HEK293T (cell line): ENCODE data around the gene CDC16.

Experiments used
- CTCF ChIA-PET: fragments of 350-600 bp; formaldehyde crosslinking; extraction: SDS; loops from one replicate; lab custom pipeline; 2021; ENCODE audit warnings: antibody characterized with exemption, inconsistent platforms; lab: Yijun Ruan, JAX
- POLR2A ChIA-PET: fragments of 350-600 bp; formaldehyde crosslinking; extraction: SDS; loops from one replicate; lab custom pipeline; 2020; ENCODE audit warnings: antibody characterized with exemption, inconsistent platforms; lab: Yijun Ruan, JAX
- DNase-seq: peaks from one replicate; pipeline ENCODE4 v3.0.0; 2012; ENCODE audit warnings: mixed read lengths; ENCODE audit errors: extremely low spot score
- ARNT ChIP-seq: fragments of 450-650 bp; IDR thresholded peaks from 2 replicates; pipeline ENCODE4 v1.6.1; 2017; ENCODE audit warnings: mild to moderate bottlenecking
- BHLHE40 ChIP-seq: fragments of 450-650 bp; IDR thresholded peaks from 2 replicates; pipeline ENCODE4 v1.6.1; 2016; ENCODE audit warnings: mild to moderate bottlenecking, moderate library complexity, borderline replicate concordance
- CTBP1 ChIP-seq: fragments of 450-650 bp; IDR thresholded peaks from 2 replicates; pipeline ENCODE4 v1.6.1; 2016; ENCODE audit warnings: borderline replicate concordance
- ELF4 ChIP-seq: fragments of 450-650 bp; IDR thresholded peaks from 2 replicates; pipeline ENCODE4 v1.6.1; 2017; ENCODE audit warnings: antibody characterized with exemption
- FOXA1 ChIP-seq: fragments of 450-650 bp; IDR thresholded peaks from 2 replicates; pipeline ENCODE4 v1.6.1; 2016; ENCODE audit warnings: mild to moderate bottlenecking
- FOXK2 ChIP-seq: fragments of 450-650 bp; IDR thresholded peaks from 2 replicates; pipeline ENCODE4 v1.6.1; 2016; ENCODE audit warnings: mild to moderate bottlenecking
- FOXM1 ChIP-seq: fragments of 450-650 bp; IDR thresholded peaks from 2 replicates; pipeline ENCODE4 v1.6.1; 2017; ENCODE audit warnings: mild to moderate bottlenecking, borderline replicate concordance
- HDGF ChIP-seq: fragments of 450-650 bp; IDR thresholded peaks from 2 replicates; pipeline ENCODE4 v1.6.1; 2017; ENCODE audit warnings: antibody characterized with exemption, borderline replicate concordance
- L3MBTL2 ChIP-seq: fragments of 450-650 bp; conservative IDR thresholded peaks from 2 replicates; pipeline ENCODE4 v1.6.1; 2016; ENCODE audit warnings: mild to moderate bottlenecking
- LEF1 ChIP-seq: fragments of 450-650 bp; IDR thresholded peaks from 2 replicates; pipeline ENCODE4 v1.6.1; 2017; ENCODE audit warnings: mild to moderate bottlenecking, borderline replicate concordance
- NFRKB ChIP-seq: fragments of 450-650 bp; IDR thresholded peaks from 2 replicates; pipeline ENCODE4 v1.6.1; 2016; ENCODE audit warnings: mild to moderate bottlenecking, moderate library complexity
- SP1 ChIP-seq: fragments of 450-650 bp; IDR thresholded peaks from 2 replicates; pipeline ENCODE4 v1.6.1; 2017
- SUZ12 ChIP-seq: fragments of 450-650 bp; IDR thresholded peaks from 2 replicates; pipeline ENCODE4 v1.6.1; 2016; ENCODE audit warnings: mild to moderate bottlenecking
- TARDBP ChIP-seq: fragments of 450-650 bp; IDR thresholded peaks from 2 replicates; pipeline ENCODE4 v1.6.1; 2016
- ZNF384 ChIP-seq: fragments of 450-650 bp; IDR thresholded peaks from 2 replicates; pipeline ENCODE4 v1.6.1; 2016
- TF ChIP-seq, protein P1 (sequence below): fragments of 450-650 bp; IDR thresholded peaks from 2 replicates; pipeline ENCODE4 v1.6.1; 2016

The CDC16 gene

DNA sequence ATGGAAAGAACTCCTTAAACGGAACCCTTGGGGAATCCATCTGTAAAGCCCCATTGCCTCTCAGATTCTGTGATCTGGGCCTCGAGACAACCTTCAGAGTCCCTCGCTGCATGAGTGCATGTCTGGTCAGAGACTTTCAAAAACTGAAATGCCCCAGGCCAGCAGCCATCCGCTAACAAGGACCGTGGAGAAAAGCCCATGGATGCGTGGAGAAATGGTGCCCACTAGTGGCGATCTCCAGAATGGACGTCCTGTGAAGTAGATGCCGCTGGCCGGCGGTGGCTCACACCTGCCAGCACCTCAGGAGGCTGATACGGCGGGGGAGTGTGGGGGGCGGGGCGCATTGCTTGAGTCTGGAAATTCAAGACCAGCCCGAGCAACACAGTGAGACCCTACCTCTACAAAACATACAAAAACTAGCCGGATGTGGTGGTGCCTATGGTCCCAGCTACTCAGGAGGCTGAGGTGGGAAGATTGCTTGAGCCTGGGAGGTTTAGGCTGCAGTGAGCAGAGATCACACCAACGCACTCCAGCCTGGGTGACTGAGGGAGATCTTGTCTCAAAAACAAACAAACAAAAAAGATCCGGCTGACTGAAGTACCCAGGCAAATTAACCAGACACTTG is 7.9 kb upstream of the CDC16 start:
- TF ChIP-seq L3MBTL2 (no peak), SP1 (no peak)
- TF ChIP-seq, protein P1, sequence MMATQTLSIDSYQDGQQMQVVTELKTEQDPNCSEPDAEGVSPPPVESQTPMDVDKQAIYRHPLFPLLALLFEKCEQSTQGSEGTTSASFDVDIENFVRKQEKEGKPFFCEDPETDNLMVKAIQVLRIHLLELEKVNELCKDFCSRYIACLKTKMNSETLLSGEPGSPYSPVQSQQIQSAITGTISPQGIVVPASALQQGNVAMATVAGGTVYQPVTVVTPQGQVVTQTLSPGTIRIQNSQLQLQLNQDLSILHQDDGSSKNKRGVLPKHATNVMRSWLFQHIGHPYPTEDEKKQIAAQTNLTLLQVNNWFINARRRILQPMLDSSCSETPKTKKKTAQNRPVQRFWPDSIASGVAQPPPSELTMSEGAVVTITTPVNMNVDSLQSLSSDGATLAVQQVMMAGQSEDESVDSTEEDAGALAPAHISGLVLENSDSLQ, result no peak
- CTCF ChIA-PET, result interaction anchor here (0.9 kb wide), 1 partner anchor 40 kb away, joined by 4 read pairs; no protein-coding TSS in a partner anchor

DNA sequence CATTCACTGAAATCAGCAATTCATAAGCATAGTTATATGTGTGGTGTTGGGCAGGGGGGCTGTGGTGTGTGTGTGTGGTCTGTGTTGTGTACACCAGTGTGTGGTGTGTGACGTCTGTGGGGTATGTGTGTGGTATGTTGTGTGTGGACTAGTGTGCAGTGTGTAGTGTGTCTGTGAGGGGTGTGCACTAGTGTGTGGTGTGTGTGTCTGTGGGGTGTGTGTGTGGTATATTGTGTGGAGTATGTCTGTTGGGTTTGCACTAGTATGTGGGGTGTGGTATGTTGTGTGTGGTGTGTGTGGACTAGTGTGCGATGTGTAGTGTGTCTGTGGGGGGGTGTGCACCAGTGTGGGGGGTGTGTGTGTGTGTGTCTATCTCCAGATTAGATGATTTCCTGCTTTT is 7.2 kb upstream of the CDC16 start:
- CTCF ChIA-PET, result no interaction called here
- DNase-seq, result no peak
- TF ChIP-seq SUZ12 (no peak), CTBP1 (no peak), TARDBP (no peak), NFRKB (no peak), SP1 (no peak), FOXK2 (no peak), FOXM1 (no peak), HDGF (no peak), ARNT (no peak), L3MBTL2 (no peak), FOXA1 (no peak), ELF4 (no peak), LEF1 (no peak), ZNF384 (no peak), BHLHE40 (no peak)
- TF ChIP-seq, protein P1, result no peak
- POLR2A ChIA-PET, result no interaction called here

More for the DNA sequence above, 7.9 kb upstream of the CDC16 start:
- DNase-seq, result peak; percentile 63
- POLR2A ChIA-PET, result no interaction called here

DNA sequence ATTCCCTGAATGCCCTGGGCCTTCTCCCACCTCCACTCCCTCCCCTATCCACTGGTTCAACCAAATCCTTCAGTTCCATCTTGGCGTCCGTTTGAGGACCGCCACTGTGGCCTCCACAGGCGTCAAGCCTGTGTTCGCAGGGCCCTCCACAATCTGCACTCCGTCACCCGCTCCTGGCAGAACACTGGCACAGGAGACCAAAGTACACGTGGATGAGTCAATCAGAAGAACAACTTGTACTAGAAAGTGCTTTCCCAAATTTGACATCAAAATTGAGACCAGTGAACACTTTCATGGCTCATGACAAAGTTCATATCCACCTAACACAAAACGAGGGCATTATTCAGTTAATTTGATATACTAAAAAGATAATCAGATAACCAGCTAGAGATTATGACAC is 6.5 kb upstream of the CDC16 start:
- ChIA-PET CTCF (no interaction called here), POLR2A (no interaction called here)
- no peak for TF ChIP-seq FOXA1
- DNase-seq, result no peak

DNA sequence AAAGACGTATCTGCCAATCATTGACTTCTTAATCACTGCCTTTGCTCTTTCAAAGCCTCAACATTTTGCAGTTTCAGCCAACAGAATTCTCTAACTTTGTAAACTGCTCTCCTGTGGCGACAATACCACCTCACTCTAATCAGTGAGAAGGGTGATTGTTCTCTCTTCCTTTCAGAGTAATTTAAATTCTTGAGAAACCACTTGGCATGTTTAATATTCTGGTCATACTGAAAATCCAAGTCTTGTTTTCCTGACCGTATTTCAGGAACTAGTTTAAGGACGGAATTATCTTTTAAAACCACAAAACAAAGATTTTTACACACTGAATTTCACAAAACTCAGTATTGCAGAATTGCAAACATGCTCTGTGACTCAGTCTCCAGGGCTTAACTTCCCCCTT is 5.2 kb upstream of the CDC16 start:
- ChIA-PET CTCF (no interaction called here), POLR2A (no interaction called here)
- no peak for DNase-seq
- TF ChIP-seq FOXA1 (no peak), SP1 (no peak), ELF4 (no peak), CTBP1 (no peak)

DNA sequence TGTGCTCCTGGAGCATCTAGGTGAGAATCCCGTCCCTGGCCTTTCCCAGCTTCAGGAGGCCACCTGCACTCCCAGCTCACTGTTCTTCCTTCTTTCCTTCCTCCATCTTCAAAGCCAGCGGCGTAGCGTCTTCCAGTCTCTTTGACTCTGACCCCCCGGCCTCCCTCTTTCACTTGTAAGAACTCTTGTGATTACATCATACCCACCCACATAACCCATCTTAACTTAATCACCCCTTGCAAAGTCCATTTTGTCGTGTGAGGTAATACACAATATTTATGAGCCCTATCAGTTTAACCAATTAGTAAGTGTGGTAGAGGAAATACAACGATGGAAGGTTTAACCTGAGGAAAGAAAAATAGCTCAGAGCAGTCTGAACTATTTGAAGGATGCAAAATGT is 4.6 kb upstream of the CDC16 start:
- POLR2A ChIA-PET, result no interaction called here
- CTCF ChIA-PET, result no interaction called here
- no peak for TF ChIP-seq NFRKB
- TF ChIP-seq ELF4, result no peak
- TF ChIP-seq ARNT, result no peak
- TF ChIP-seq LEF1, result no peak
- TF ChIP-seq BHLHE40, result no peak
- no peak for TF ChIP-seq FOXK2
- TF ChIP-seq FOXA1, result no peak
- TF ChIP-seq CTBP1, result no peak
- TF ChIP-seq ZNF384, result no peak
- no peak for TF ChIP-seq TARDBP
- TF ChIP-seq SP1, result no peak
- TF ChIP-seq HDGF, result no peak
- TF ChIP-seq, protein P1, result no peak
- TF ChIP-seq L3MBTL2, result no peak
- DNase-seq, result no peak

DNA sequence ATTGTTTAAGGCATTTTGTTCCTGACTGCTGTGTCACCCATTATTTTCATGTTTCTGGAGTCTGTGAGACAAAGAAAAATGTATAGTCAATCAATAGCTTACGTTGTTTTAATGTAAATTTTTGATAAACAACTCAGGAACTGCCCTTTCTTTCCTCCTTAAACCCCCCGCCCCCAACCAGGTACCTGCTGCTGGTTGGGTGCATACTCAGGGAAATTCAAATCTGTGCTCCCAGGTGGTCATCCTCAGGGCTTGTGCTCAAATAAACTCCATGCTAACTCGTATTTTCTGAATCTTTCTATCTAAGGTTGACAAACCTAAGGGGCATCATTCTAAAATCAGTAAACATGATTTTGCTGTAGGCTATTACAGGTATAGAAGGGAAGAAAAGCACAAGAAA is 4.1 kb upstream of the CDC16 start:
- TF ChIP-seq CTBP1 (no peak), SUZ12 (no peak), FOXA1 (no peak), ZNF384 (no peak), BHLHE40 (no peak), TARDBP (no peak), FOXK2 (no peak), L3MBTL2 (no peak), FOXM1 (no peak)
- TF ChIP-seq, protein P1, result no peak
- ChIA-PET POLR2A (no interaction called here), CTCF (interaction anchor here (0.6 kb wide), 1 partner anchor 581 kb away, joined by 7 read pairs; no protein-coding TSS in a partner anchor)
- DNase-seq, result no peak
